HEK293T (cell line): ENCODE measurements around the gene PAPLN.

Experiments
- CTCF ChIA-PET: fragments of 350-600 bp; formaldehyde crosslinking; extraction: SDS; loops from one replicate; lab custom pipeline; 2021; ENCODE audit warnings: antibody characterized with exemption, inconsistent platforms; lab: Yijun Ruan, JAX
- POLR2A ChIA-PET: fragments of 350-600 bp; formaldehyde crosslinking; extraction: SDS; loops from one replicate; lab custom pipeline; 2020; ENCODE audit warnings: antibody characterized with exemption, inconsistent platforms; lab: Yijun Ruan, JAX
- DNase-seq: peaks from one replicate; pipeline ENCODE4 v3.0.0; 2012; ENCODE audit warnings: mixed read lengths; ENCODE audit errors: extremely low spot score
- ARNT ChIP-seq: fragments of 450-650 bp; IDR thresholded peaks from 2 replicates; pipeline ENCODE4 v1.6.1; 2017; ENCODE audit warnings: mild to moderate bottlenecking
- BHLHE40 ChIP-seq: fragments of 450-650 bp; IDR thresholded peaks from 2 replicates; pipeline ENCODE4 v1.6.1; 2016; ENCODE audit warnings: mild to moderate bottlenecking, moderate library complexity, borderline replicate concordance
- CTBP1 ChIP-seq: fragments of 450-650 bp; IDR thresholded peaks from 2 replicates; pipeline ENCODE4 v1.6.1; 2016; ENCODE audit warnings: borderline replicate concordance
- ELF4 ChIP-seq: fragments of 450-650 bp; IDR thresholded peaks from 2 replicates; pipeline ENCODE4 v1.6.1; 2017; ENCODE audit warnings: antibody characterized with exemption
- FOXA1 ChIP-seq: fragments of 450-650 bp; IDR thresholded peaks from 2 replicates; pipeline ENCODE4 v1.6.1; 2016; ENCODE audit warnings: mild to moderate bottlenecking
- FOXK2 ChIP-seq: fragments of 450-650 bp; IDR thresholded peaks from 2 replicates; pipeline ENCODE4 v1.6.1; 2016; ENCODE audit warnings: mild to moderate bottlenecking
- FOXM1 ChIP-seq: fragments of 450-650 bp; IDR thresholded peaks from 2 replicates; pipeline ENCODE4 v1.6.1; 2017; ENCODE audit warnings: mild to moderate bottlenecking, borderline replicate concordance
- HDGF ChIP-seq: fragments of 450-650 bp; IDR thresholded peaks from 2 replicates; pipeline ENCODE4 v1.6.1; 2017; ENCODE audit warnings: antibody characterized with exemption, borderline replicate concordance
- L3MBTL2 ChIP-seq: fragments of 450-650 bp; conservative IDR thresholded peaks from 2 replicates; pipeline ENCODE4 v1.6.1; 2016; ENCODE audit warnings: mild to moderate bottlenecking
- LEF1 ChIP-seq: fragments of 450-650 bp; IDR thresholded peaks from 2 replicates; pipeline ENCODE4 v1.6.1; 2017; ENCODE audit warnings: mild to moderate bottlenecking, borderline replicate concordance
- NFRKB ChIP-seq: fragments of 450-650 bp; IDR thresholded peaks from 2 replicates; pipeline ENCODE4 v1.6.1; 2016; ENCODE audit warnings: mild to moderate bottlenecking, moderate library complexity
- SP1 ChIP-seq: fragments of 450-650 bp; IDR thresholded peaks from 2 replicates; pipeline ENCODE4 v1.6.1; 2017
- SUZ12 ChIP-seq: fragments of 450-650 bp; IDR thresholded peaks from 2 replicates; pipeline ENCODE4 v1.6.1; 2016; ENCODE audit warnings: mild to moderate bottlenecking
- TARDBP ChIP-seq: fragments of 450-650 bp; IDR thresholded peaks from 2 replicates; pipeline ENCODE4 v1.6.1; 2016
- ZNF384 ChIP-seq: fragments of 450-650 bp; IDR thresholded peaks from 2 replicates; pipeline ENCODE4 v1.6.1; 2016
- TF ChIP-seq, protein P1 (sequence below): fragments of 450-650 bp; IDR thresholded peaks from 2 replicates; pipeline ENCODE4 v1.6.1; 2016

The PAPLN gene

DNA sequence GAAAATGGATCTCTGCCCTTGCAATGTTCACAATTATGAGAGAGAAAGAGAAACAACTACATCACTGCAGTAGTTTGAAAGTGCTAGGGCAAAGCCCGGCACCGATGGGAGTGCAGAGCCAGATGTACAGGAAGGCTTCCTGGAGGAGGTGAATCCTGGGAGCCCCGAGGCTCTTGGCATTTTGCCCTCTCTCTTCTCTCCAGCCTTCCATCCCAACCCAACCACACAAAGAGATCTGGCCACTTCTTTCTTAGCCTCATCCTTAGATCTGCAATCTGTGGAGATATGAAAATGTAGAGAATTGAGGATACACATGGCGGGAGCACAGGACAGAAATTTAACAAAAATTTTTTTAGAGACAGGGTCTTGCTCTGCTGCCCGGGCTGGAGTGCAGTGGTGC, 3.3 kb upstream of the PAPLN start:
- no peak for DNase-seq
- TF ChIP-seq FOXK2 (no peak), BHLHE40 (no peak), SP1 (no peak), TARDBP (no peak), ELF4 (no peak), NFRKB (no peak), HDGF (no peak), FOXM1 (no peak), SUZ12 (no peak), FOXA1 (no peak), ZNF384 (no peak), LEF1 (no peak)
- TF ChIP-seq, protein P1, sequence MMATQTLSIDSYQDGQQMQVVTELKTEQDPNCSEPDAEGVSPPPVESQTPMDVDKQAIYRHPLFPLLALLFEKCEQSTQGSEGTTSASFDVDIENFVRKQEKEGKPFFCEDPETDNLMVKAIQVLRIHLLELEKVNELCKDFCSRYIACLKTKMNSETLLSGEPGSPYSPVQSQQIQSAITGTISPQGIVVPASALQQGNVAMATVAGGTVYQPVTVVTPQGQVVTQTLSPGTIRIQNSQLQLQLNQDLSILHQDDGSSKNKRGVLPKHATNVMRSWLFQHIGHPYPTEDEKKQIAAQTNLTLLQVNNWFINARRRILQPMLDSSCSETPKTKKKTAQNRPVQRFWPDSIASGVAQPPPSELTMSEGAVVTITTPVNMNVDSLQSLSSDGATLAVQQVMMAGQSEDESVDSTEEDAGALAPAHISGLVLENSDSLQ, result no peak
- POLR2A ChIA-PET, result no interaction called here
- CTCF ChIA-PET, result no interaction called here

DNA sequence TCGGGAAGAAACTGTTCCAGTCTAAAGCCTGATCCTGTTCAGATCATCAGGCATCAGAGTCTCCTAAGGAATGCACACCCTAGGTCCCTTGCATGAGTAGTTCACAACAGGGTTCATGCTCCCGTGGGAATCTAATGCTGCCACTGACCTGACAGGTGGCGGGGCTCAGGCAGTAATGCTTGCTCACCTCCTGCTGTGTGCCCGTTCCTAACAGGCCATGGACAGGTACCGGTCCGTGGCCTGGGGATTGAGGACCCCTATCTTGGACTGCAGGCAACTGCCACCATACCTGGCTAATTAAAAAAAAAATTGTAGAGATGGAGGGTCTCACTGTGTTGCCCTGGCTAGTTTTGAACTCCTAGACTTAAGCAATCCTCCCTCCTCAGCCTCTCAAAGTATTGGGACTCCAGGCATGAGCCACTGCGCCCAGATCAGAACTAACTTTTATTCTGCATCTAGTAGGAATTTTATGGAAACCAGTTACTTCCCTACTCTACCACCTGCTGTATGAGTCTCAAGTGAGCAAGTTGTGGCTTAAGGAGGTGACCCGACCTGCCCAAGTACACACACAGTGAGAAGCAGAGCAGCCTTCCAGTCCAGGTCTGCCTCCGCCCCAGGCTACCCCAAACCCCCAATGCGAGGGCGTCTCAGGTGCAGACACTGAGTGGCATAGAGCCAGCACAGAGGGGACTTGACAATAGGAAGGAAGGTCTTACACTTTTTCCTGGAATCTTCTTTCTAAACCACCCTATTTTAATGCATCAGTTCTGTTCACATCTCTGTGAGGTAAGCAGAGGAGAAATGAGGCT, 2.5 kb upstream of the PAPLN start:
- DNase-seq, result no peak
- POLR2A ChIA-PET, result interaction anchor here (0.6 kb wide), 1 partner anchor 256 kb away, joined by 3 read pairs; the partner anchor contains the start of gene RIOX1
- TF ChIP-seq CTBP1 (no peak), ARNT (no peak)
- TF ChIP-seq, protein P1, result no peak
- CTCF ChIA-PET, result interaction anchor here (0.6 kb wide), 1 partner anchor 400 kb away, joined by 3 read pairs; no protein-coding TSS in a partner anchor

DNA sequence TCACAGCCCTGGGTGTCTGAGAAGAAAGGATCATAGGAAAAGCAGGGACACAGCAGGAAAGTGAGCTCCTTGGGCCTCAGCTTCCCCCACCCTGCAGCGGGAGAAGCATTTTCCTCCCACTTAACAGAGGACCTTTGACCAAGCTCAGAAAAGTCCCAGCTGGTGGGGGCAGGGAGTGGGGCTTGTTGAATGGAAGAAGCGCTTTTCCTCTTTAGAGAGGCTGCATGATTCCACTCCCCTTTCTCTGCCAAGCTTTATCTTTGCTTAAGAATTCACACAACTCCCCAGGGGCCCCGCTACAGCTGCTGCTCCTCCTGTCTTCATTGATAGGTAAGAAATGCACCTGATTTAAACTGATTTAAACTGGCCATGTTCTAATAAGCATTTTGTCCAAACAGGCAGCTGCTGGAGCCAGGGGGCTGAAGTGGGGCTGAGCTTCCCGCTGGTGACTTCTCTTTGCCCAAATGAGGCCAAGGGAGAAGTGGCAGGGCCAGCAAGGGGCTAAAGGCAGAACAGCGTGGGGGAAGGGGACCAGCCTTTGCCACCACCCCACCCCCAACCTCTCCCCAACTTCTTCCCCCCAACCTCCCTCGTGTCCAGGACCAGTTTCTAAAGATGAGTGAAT, 1.7 kb upstream of the PAPLN start:
- POLR2A ChIA-PET, result interaction anchor here (0.6 to 1.2 kb wide), 2 partner anchors 177 to 255 kb away, joined by 3 to 4 read pairs; partner anchors contain the start of genes RBM25 and RIOX1
- TF ChIP-seq LEF1 (no peak), ELF4 (no peak), ZNF384 (no peak), SUZ12 (no peak), SP1 (no peak), FOXA1 (no peak), FOXK2 (no peak), BHLHE40 (no peak), FOXM1 (no peak), L3MBTL2 (no peak), HDGF (no peak), NFRKB (no peak), ARNT (no peak), TARDBP (no peak), CTBP1 (no peak)
- CTCF ChIA-PET, result interaction anchor here (0.6 kb wide), 1 partner anchor 399 kb away, joined by 3 read pairs; no protein-coding TSS in a partner anchor
- no peak for DNase-seq

DNA sequence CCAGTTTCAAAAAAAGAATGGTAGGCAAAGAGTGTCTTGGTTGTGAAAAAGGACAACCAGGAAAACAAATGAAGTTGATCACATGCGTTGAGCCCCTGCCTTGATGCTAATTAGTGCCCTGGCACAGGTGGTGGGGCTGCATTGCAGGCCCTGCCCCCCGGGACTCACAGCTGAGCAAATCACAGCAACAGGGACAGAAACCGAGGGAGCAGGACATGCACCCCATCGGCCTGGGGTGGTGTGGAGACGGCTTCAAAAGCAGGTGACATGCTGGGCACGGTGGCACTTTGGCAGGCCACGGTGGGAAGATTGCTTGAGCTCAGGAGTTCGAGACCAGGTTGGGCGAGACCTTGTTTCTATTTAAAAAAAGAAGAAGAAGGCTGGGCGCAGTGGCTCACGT, 1.1 kb upstream of the PAPLN start:
- ChIA-PET CTCF (interaction anchor here (0.6 kb wide), 1 partner anchor 59 kb away, joined by 4 read pairs; no protein-coding TSS in a partner anchor), POLR2A (interaction anchor here (1.2 kb wide), 1 partner anchor 177 kb away, joined by 4 read pairs; the partner anchor contains the start of gene RBM25)
- no peak for DNase-seq
- TF ChIP-seq BHLHE40 (no peak), ARNT (no peak), CTBP1 (no peak), SUZ12 (no peak), FOXM1 (no peak), FOXK2 (no peak), FOXA1 (no peak), TARDBP (no peak), ELF4 (no peak), LEF1 (no peak), SP1 (no peak), L3MBTL2 (no peak)

DNA sequence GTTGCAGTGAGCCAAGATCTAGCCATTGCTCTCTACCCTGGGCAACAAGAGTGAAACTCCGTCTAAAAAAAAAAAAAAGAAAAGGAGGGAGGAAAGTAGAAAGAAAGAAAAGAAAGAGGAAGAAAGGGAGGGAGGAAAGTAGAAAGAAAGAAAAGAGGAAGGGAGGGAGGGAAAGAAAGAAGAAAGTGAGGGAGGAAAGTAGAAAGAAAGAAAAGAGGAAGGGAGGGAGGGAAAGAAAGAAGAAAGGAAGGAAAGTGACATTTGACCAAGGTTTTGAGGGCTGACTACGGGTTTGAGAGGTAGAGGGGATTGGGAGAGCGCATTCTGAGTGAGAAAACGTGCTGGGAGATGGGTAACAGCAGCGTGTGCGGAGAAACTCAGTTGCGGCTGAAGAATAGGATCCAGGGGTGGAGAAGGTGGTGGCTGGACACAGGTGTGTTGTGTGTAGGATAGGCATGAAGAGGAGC, 521 bp upstream of the PAPLN start:
- DNase-seq, result no peak
- ChIA-PET POLR2A (no interaction called here), CTCF (interaction anchor here (0.6 kb wide), 1 partner anchor 58 kb away, joined by 4 read pairs; no protein-coding TSS in a partner anchor)
- TF ChIP-seq LEF1, result no peak
- no peak for TF ChIP-seq ZNF384

DNA sequence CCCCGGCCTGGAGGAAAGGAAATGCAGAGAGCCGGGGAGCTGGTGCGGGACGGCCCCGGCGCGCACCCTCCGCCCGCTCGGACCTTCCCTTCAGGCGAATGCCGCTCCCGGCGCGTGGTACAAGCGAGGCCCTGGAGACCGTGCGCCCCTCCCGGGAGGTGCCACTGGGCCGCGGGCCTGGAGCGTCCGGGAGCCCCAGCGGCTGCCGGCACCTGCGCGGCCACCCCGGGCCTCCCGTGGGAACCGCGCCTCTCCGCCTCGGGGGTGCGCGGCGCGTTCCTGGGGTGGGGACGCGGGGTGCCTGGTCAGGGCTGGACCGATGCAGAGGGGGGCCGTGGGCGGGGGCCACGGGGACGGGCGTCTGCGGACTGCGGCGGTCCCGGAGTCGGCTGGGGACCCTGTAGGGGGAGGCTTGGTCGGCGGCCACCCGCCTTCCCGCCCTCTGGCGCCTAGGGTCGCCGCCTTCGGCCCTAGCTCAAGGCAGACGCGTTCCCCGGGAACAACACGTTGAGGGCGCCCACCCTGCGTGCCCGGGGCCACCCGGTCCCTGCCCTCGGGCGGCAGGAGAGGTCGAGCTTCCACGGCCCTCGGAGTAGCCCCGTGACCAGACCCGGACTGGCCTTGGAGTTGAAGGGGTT, 599 bp downstream of the PAPLN start:
- TF ChIP-seq ELF4 (no peak), CTBP1 (no peak), NFRKB (no peak), SUZ12 (no peak), TARDBP (no peak), SP1 (no peak), ARNT (no peak), ZNF384 (no peak), FOXA1 (no peak)
- ChIA-PET CTCF (no interaction called here), POLR2A (interaction anchor here (1.9 kb wide), 1 partner anchor 11 kb away, joined by 4 read pairs; no protein-coding TSS in a partner anchor)
- DNase-seq, result no peak
